ENCODE data around the gene WHRN.

Gene WHRN

DNA sequence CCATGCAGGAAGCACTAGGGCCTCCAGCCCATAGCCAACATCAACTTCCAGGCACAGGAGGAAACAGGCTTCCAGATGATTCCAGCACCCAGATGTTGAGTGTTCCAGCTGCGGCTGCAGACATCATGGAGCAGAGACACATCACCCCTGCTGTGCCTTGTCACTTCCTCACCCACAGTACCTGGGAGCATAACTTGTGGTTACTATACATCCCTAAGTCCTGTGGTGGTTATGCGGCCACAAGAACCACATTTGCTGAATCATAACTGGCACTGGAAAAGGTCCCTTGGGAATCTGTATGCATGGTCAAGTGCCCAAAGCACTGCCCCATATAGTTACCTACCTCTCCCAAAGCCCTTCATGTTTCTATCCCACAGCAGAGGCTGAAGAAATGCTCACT lies 56.6 kb downstream of the WHRN start:
- H3K27ac ChIP-seq (replicated peaks): no peak overlapping the region
- H3K4me3 ChIP-seq (replicated peaks; ENCODE audit: insufficient read depth, low read length): no peak overlapping the region
- H3K27me3 ChIP-seq (ENCODE audit: insufficient read depth, poor library complexity, severe bottlenecking): peaks cover 3% of the 10 kb centered on the region
- peak; percentile 61; the same call in 1 of the 2 replicates for TF ChIP-seq SPI1 (IDR thresholded peaks at IDR 0.05; ENCODE audit: borderline replicate concordance, low read depth)
- TF ChIP-seq, protein P1, sequence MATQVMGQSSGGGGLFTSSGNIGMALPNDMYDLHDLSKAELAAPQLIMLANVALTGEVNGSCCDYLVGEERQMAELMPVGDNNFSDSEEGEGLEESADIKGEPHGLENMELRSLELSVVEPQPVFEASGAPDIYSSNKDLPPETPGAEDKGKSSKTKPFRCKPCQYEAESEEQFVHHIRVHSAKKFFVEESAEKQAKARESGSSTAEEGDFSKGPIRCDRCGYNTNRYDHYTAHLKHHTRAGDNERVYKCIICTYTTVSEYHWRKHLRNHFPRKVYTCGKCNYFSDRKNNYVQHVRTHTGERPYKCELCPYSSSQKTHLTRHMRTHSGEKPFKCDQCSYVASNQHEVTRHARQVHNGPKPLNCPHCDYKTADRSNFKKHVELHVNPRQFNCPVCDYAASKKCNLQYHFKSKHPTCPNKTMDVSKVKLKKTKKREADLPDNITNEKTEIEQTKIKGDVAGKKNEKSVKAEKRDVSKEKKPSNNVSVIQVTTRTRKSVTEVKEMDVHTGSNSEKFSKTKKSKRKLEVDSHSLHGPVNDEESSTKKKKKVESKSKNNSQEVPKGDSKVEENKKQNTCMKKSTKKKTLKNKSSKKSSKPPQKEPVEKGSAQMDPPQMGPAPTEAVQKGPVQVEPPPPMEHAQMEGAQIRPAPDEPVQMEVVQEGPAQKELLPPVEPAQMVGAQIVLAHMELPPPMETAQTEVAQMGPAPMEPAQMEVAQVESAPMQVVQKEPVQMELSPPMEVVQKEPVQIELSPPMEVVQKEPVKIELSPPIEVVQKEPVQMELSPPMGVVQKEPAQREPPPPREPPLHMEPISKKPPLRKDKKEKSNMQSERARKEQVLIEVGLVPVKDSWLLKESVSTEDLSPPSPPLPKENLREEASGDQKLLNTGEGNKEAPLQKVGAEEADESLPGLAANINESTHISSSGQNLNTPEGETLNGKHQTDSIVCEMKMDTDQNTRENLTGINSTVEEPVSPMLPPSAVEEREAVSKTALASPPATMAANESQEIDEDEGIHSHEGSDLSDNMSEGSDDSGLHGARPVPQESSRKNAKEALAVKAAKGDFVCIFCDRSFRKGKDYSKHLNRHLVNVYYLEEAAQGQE (IDR thresholded peaks at IDR 0.05; ENCODE audit: insufficient replicate concordance, low read depth): no peak
- TF ChIP-seq POLR2AphosphoS5 (IDR thresholded peaks at IDR 0.05; ENCODE audit: low read depth): peak; percentile 57; the same call in 1 of the 2 replicates
- peak; percentile 24 to 82 for DNase-seq (ENCODE audit: low read depth in 1 of 2, low spot score in 1 of 2)

DNA sequence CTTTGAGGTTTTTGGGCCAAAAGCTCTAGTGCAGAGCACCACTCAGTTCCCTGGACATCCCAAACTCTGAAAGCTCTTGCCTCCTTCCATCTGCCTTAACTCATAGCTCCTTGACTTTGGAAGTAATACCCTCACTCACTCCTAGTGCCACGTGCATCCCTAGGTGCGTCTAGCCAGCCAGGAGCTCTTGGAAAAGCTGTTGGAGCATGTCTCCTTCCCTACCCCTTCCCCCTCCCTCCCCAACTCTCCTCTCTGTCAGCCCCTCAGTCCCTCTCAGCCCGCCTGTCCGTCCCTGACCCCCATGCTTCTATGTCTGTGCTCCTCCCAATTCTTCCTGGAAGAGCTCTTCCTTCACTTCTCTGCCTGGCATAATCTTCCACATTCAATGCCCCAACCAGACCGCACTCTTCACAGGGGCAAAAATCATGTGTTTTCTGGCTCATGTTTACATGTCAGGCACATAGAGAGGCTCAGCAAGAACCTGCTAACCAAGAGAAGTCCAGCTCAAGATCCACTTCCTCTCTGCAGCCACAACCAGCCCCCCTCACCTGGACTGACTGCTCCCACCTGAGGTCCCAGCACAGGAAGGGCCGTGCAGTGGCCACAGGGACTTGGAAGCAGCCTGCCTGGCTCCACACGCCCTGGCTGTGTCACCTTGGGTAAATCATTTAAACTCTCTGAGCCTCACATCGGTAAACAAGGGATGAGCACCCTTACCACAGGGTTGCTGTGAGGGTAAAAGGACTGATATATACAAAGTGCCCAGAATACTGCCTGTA lies 58.4 kb downstream of the WHRN start:
- no peak for DNase-seq (ENCODE audit: low read depth in 1 of 2, low spot score in 1 of 2)
- TF ChIP-seq, protein P1 (IDR thresholded peaks at IDR 0.05; ENCODE audit: insufficient replicate concordance, low read depth): no peak
- TF ChIP-seq POLR2AphosphoS5 (IDR thresholded peaks at IDR 0.05; ENCODE audit: low read depth) (no peak), GABPA (IDR thresholded peaks at IDR 0.05; ENCODE audit: low read depth) (no peak), SPI1 (IDR thresholded peaks at IDR 0.05; ENCODE audit: borderline replicate concordance, low read depth) (no peak)
- TF ChIP-seq, protein P2, sequence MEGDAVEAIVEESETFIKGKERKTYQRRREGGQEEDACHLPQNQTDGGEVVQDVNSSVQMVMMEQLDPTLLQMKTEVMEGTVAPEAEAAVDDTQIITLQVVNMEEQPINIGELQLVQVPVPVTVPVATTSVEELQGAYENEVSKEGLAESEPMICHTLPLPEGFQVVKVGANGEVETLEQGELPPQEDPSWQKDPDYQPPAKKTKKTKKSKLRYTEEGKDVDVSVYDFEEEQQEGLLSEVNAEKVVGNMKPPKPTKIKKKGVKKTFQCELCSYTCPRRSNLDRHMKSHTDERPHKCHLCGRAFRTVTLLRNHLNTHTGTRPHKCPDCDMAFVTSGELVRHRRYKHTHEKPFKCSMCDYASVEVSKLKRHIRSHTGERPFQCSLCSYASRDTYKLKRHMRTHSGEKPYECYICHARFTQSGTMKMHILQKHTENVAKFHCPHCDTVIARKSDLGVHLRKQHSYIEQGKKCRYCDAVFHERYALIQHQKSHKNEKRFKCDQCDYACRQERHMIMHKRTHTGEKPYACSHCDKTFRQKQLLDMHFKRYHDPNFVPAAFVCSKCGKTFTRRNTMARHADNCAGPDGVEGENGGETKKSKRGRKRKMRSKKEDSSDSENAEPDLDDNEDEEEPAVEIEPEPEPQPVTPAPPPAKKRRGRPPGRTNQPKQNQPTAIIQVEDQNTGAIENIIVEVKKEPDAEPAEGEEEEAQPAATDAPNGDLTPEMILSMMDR (IDR thresholded peaks at IDR 0.05; ENCODE audit: insufficient read depth, low read length): no peak
- no peak overlapping the region for H3K27ac ChIP-seq (replicated peaks)
- H3K4me3 ChIP-seq (replicated peaks; ENCODE audit: insufficient read depth, low read length): no peak overlapping the region
- no peaks in the 10 kb centered on the region for H3K27me3 ChIP-seq (ENCODE audit: insufficient read depth, poor library complexity, severe bottlenecking)

DNA sequence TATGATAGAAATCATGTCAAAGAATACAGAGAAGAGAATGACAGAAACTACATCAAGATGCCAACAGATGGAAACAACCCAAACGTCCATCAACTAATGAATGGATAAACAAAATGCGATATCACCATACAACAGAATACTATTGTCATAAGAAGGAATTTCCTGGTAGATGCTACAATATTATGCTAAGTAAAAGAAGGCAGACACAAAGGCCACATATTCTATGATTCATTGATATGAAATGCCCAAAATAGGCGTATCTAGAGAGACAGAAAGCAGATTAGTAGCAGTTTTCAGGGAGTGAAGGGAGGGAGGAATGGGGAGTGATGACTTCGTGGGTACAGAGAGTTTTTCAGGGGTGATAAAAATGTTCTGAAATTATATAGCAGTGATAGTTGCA lies 59.2 kb downstream of the WHRN start:
- TF ChIP-seq POLR2AphosphoS5 (IDR thresholded peaks at IDR 0.05; ENCODE audit: low read depth): no peak
- TF ChIP-seq, protein P1 (IDR thresholded peaks at IDR 0.05; ENCODE audit: insufficient replicate concordance, low read depth): no peak
- no peak overlapping the region for H3K27ac ChIP-seq (replicated peaks)
- no peaks in the 10 kb centered on the region for H3K27me3 ChIP-seq (ENCODE audit: insufficient read depth, poor library complexity, severe bottlenecking)
- DNase-seq (ENCODE audit: low read depth in 1 of 2, low spot score in 1 of 2): no peak
- H3K4me3 ChIP-seq (replicated peaks; ENCODE audit: insufficient read depth, low read length): no peak overlapping the region

DNA sequence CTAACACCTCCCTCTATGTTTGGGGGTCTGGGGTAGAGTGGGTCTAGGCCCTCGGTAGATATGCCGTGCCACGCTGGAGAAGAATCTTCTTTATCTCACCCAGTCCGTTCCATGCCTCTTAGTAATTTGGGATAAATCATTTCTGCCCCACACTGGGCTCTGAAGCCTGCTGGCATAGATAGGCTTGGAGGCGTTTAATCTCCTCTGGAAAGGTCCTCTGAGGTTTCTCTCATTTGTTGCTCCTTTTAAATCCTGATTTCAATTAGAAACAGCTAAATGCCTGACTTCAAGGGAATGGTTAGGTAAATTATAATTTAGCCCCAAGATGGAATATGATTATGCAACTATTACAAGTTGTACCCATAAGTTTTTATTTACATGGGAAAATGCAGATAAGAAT lies 59.7 kb downstream of the WHRN start:
- Histone ChIP-seq H3K4me3 (replicated peaks; ENCODE audit: insufficient read depth, low read length) (no peak overlapping the region), H3K27me3 (ENCODE audit: insufficient read depth, poor library complexity, severe bottlenecking) (no peaks in the 10 kb centered on the region), H3K27ac (replicated peaks) (no peak overlapping the region)
- no peak for DNase-seq (ENCODE audit: low read depth in 1 of 2, low spot score in 1 of 2)
- no peak for TF ChIP-seq GABPA (IDR thresholded peaks at IDR 0.05; ENCODE audit: low read depth)
- TF ChIP-seq SPI1 (IDR thresholded peaks at IDR 0.05; ENCODE audit: borderline replicate concordance, low read depth): no peak
- TF ChIP-seq POLR2AphosphoS5 (IDR thresholded peaks at IDR 0.05; ENCODE audit: low read depth): no peak
- TF ChIP-seq, protein P2 (IDR thresholded peaks at IDR 0.05; ENCODE audit: insufficient read depth, low read length): no peak
- TF ChIP-seq, protein P1 (IDR thresholded peaks at IDR 0.05; ENCODE audit: insufficient replicate concordance, low read depth): no peak
